Lower leg skin (tissue), 4 donors: ENCODE measurements around the gene KDM4B. TPM values are rescaled to one million over a fixed set of nuclear protein-coding genes. Genes with fewer than 3 reads are reported as not detected.
A peak's percentile ranks its signal among the peaks of the same experiment; 100 is the strongest.

Experiments used
- DNase-seq, 2 donors: peaks; one replicate each; pipeline ENCODE4 v3.0.0-alpha.2; 2019; ENCODE audit warnings: low spot score in 2 of 2
- H3K4me3 ChIP-seq: fragments of 200-600 bp; sonication (generic); 2 replicates; pipeline ENCODE4 v1.5.1; 2017; ENCODE audit warnings: mild to moderate bottlenecking, low read depth; ENCODE audit not compliant: poor library complexity, severe bottlenecking
- POLR2A ChIP-seq, 2 donors: fragments of 450-650 bp; IDR thresholded peaks; one replicate each; pipeline ENCODE4 v1.6.1; 2016 to 2017; ENCODE audit warnings: antibody characterized with exemption in 2 of 2, mild to moderate bottlenecking in 1 of 2, moderate library complexity in 1 of 2
- WGBS, 2 donors: methylation state at CpG; one replicate each; pipeline ENCODE4 v1.1.5; 2018; 5-methylcytosine and 5-hydroxymethylcytosine counted together
- intact Hi-C: fragments of 100-400 bp; cut with DNase I; formaldehyde crosslinking; loops from one replicate; pipeline ENCODE4 v1.15.0; 2023; ENCODE audit warnings: low total_unique reads
- total RNA-seq, 4 donors: library from RNA; depleted of rRNA; stranded (reverse); fragments of >200 nt; gene quantifications; one replicate each; pipeline ENCODE4 v1.1.0, GENCODE V29; 2016
- TF ChIP-seq, protein P1 (sequence below), 3 donors: fragments of 450-650 bp; IDR thresholded peaks; one replicate each; pipeline ENCODE4 v1.5.1; 2016; ENCODE audit warnings: antibody characterized with exemption in 3 of 3, mild to moderate bottlenecking in 3 of 3, moderate library complexity in 2 of 3

Gene KDM4B
- total RNA-seq, 4 donors from 2014 or later: 40.1 to 71.4 (median 51.3) TPM

DNA sequence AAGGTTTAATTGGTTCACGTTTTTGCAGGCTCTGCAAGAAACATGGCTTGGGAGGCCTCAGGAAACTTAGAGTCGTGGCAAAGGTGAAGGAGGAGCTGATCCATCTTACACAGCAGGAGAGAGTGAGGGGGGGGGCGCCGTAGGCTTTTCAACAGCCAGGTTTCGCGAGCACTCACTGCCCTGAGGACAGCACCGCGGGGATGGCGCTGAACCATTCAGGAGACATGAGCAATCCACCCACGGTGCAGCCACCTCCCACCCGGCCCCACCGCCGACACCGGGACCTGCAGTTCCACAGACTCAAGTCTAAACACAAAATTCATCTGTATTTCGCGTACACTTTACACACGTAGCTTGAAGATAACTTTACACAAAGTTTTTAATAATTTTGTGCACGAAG, 73.6 kb downstream of the KDM4B start:
- TF ChIP-seq, protein P1, sequence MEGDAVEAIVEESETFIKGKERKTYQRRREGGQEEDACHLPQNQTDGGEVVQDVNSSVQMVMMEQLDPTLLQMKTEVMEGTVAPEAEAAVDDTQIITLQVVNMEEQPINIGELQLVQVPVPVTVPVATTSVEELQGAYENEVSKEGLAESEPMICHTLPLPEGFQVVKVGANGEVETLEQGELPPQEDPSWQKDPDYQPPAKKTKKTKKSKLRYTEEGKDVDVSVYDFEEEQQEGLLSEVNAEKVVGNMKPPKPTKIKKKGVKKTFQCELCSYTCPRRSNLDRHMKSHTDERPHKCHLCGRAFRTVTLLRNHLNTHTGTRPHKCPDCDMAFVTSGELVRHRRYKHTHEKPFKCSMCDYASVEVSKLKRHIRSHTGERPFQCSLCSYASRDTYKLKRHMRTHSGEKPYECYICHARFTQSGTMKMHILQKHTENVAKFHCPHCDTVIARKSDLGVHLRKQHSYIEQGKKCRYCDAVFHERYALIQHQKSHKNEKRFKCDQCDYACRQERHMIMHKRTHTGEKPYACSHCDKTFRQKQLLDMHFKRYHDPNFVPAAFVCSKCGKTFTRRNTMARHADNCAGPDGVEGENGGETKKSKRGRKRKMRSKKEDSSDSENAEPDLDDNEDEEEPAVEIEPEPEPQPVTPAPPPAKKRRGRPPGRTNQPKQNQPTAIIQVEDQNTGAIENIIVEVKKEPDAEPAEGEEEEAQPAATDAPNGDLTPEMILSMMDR (IDR thresholded peaks at IDR 0.05): no peak
- TF ChIP-seq POLR2A (IDR thresholded peaks at IDR 0.05): no peak
- no peak for DNase-seq
- 77 to 79% methylated on average over 16 to 18 of the region's 18 CpGs for WGBS, 2 donors
- intact Hi-C loops: loop anchor here (10.0 kb wide), 1 partner anchor 642 kb away; the partner anchor contains the start of genes HSD11B1L and MICOS13
- no peak overlapping the region for H3K4me3 ChIP-seq

DNA sequence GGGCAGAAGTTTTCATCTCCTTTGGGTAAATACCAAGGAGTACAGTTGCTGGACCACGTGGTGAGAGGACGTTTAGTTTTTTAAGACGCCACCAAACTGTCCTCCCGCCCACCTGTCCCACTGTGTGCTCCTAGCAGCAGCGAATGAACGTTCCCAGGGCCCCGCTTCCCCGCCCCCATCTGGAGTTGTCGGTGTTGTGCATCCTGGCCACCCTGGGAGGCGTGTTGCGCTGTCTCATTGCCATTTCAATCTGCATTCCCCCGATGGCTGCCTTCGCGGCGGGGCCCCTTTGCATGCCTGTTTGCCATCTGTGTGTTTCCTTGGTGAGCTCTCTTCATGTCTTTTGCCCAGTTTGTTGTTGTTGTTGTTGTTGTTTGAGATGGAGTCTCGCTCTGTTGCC, 76.1 kb downstream of the KDM4B start:
- intact Hi-C loops: loop anchor here (5.0 to 10.0 kb wide), 2 partner anchors 517 to 640 kb away; partner anchors contain the start of genes HSD11B1L and MICOS13
- no peak for TF ChIP-seq POLR2A (IDR thresholded peaks at IDR 0.05)
- TF ChIP-seq, protein P1 (IDR thresholded peaks at IDR 0.05): no peak
- DNase-seq: no peak

DNA sequence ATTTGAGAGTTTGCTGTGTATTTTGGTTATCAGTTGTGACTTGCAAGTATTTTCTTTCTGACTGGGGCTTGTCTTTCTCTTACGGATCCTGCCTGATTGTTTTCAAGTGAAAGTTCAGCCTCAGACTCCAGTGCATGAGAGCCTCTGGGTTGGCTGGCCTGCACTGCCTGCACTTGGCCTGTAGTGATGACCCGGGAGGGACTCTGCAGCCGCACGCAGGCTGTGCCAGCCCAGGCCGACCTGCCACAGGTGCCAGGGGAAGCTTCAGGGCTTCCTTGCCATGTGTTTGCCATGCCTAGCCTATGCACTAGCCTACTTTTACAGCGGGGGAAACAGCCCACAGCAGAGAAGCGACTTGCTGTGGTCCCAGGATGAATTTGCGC, 77.0 kb downstream of the KDM4B start:
- no peak for DNase-seq
- no peak overlapping the region for H3K4me3 ChIP-seq
- 37 to 48% methylated on average over 8 of the region's 8 CpGs for WGBS, 2 donors
- no peak for TF ChIP-seq POLR2A (IDR thresholded peaks at IDR 0.05)
- TF ChIP-seq, protein P1 (IDR thresholded peaks at IDR 0.05): no peak
- intact Hi-C loops: loop anchor here (5.0 to 10.0 kb wide), 2 partner anchors 516 to 639 kb away; partner anchors contain the start of genes HSD11B1L and MICOS13

More for the DNA sequence above, 76.1 kb downstream of the KDM4B start:
- H3K4me3 ChIP-seq: no peak overlapping the region
- 85 to 87% methylated on average over 16 of the region's 16 CpGs for WGBS, 2 donors

DNA sequence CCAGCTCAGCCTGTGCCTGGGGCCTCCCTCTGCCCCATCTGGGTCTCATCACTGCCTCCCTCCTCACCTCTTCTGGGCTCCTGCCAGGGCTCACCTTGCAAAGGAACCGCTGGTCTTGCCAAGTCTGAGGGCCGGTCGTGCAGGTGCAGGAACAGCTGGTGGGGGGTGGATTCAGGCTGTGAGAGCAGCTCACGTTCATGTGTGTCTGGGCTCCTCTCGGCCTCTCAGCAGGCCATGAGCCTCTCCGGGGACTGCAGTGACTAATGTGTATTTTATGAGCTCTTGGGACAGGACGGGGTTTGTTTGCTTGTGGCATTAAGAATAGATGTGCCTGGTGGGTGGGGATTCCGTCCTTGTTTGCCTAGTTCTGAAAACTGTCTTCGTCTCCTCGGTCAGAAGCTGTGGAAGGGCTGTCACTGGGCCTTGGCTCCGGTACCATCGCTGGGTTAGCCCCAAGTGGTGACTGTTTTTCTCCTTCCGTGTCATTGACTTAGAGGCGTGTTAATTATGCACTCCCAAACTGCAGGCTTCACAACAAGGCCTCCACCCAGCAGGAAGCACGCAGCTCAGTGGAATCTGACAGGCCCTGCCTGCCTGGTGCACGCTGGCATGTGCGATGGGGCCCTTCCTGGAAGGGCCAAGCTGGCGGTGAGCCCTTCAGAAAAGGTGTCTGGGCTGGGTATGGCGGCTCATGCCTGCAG, 77.6 kb downstream of the KDM4B start:
- intact Hi-C loops: loop anchor here (5.0 to 10.0 kb wide), 2 partner anchors 516 to 638 kb away; partner anchors contain the start of genes HSD11B1L and MICOS13
- H3K4me3 ChIP-seq: no peak overlapping the region
- WGBS, 2 donors: 29 to 30% methylated on average over 18 to 19 of the region's 19 CpGs
- peak in 1 of 2 donors; percentile 84 for DNase-seq
- no peak for TF ChIP-seq POLR2A (IDR thresholded peaks at IDR 0.05)
- TF ChIP-seq, protein P1 (IDR thresholded peaks at IDR 0.05): no peak

DNA sequence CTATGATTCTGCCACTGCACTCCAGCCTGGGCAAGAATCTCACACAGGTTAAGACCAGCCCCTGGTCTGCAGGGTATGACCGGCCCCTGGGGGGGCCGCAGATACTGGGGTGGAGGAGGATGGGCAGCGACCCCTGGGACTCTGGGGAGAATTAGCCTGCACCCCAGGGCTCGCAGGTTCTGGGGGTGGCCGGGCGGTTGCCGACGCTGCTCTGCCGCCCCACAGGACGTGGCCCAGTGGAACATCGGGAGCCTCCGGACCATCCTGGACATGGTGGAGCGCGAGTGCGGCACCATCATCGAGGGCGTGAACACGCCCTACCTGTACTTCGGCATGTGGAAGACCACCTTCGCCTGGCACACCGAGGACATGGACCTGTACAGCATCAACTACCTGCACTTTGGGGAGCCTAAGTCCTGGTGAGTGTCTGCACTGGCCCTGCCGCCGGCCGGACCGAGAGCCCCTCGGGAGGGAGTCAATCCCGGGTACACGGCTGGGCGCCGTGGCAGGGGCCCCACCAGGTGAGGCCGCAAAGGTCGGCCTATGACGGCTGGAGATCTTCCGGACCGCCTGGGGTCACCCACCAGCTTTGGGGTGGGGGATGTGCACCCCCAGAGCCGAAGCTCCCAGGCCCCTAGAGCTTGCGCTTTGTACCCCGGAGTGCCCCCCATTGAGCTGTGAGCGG, 78.5 kb downstream of the KDM4B start:
- TF ChIP-seq POLR2A (IDR thresholded peaks at IDR 0.05): no peak
- TF ChIP-seq, protein P1 (IDR thresholded peaks at IDR 0.05): no peak
- no peak for DNase-seq
- no peak overlapping the region for H3K4me3 ChIP-seq
- intact Hi-C loops: loop anchor here (5.0 to 10.0 kb wide), 2 partner anchors 515 to 637 kb away; partner anchors contain the start of genes HSD11B1L and MICOS13
- 82 to 92% methylated on average over 17 to 36 of the region's 39 CpGs for WGBS, 2 donors
